Kasumi-1 (cell line): ENCODE results near the gene IL17RE.
A peak's percentile ranks its signal among the peaks of the same experiment; 100 is the strongest.
"Not testable (repeated sequence)": the region's sequence is repeated elsewhere in the genome, so short reads cannot be mapped to it uniquely, and the experiment has no call there.

Source experiments
- DNase-seq, 2 experiments: peaks; one replicate each; lab custom pipeline; 2025; lab: John Stamatoyannopoulos, UW

The IL17RE gene

DNA sequence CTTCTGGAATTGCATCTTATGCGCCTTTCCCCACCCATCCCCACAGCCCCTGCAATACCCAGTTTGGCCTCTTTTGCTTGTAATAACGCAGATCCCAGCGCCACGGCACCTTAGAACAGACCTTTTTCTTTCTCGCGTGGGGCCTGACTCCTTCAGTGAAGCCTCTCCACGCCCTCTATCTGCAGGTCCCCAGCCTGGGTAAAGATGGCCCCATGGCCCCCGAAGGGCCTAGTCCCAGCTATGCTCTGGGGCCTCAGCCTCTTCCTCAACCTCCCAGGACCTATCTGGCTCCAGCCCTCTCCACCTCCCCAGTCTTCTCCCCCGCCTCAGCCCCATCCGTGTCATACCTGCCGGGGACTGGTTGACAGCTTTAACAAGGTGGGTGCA, 31.6 kb downstream of the IL17RE start:
- DNase-seq, result peak in 1 of 2 experiments; percentile 49

DNA sequence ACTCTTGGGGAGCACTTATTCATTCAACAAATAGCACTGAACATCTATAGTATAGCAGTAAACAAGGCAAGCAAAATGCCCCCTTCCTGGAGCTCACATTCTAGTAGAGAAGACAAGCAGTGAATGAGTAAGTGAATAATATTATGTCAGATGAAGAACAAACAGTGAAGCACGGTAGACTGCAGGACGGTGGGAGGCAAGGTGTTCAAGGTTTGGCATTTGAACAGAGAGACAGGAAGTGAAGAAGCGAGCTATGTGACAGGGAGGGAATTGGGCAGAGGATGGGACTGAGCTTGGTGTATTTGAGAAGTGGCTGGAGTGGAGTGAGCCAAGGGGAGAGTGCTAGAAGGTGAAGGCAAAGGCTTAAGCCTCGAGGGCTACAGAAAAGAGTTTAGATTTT, 32.3 kb downstream of the IL17RE start:
- no peak for DNase-seq

DNA sequence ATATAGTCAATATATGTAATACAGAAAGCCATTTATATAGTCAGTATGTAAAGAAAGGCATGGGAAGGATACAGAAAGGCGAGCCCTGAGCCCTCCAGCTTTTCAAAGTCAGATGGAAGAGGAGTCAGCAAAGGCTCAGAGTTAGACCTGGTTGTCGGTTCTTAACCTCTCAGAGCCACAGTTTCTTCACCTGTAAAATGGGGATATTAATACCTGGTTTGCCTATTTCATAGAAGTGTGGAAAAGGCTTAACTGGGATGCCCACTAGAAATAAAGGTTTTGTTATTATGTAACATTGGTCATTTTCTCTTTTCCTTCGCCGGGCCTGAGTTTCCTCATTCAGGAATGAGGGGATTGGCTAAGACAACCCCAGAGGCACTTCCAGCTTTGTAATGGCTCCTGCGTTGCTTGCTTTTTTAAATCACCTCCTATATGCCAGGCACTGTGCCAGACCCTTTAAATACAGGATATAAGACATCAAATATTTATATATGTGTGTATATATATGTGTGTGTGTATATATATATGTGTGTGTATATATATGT, 33.4 kb downstream of the IL17RE start:
- no peak for DNase-seq

DNA sequence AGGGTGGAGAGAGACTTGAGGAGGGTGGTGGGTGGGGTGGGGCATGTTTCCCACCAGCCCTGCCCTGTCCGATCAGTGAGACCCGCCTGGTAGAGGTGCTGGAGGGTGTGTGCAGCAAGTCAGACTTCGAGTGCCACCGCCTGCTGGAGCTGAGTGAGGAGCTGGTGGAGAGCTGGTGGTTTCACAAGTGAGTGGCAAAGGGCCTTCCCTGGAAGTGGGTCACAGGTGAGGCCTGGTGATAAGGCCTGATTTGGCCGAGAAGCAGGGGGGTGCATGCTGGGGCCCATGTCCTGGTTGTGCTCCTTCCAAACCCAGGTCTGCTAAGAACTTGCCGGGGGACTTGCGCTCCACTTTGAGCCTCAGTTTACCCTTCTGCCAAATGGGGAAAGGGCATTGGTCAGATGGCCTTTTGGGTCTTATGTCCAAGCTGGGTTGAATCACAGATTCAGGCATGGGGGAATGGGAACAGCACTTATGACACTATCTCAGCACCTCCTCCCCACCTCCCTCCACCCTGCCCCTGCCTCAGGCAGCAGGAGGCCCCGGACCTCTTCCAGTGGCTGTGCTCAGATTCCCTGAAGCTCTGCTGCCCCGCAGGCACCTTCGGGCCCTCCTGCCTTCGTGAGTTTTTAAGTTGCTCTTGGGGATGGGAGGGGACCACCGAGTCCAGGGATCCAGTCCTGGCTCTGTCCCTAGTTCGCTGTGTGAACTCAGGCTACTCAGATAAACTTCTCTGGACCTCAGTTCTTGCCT, 35.0 kb downstream of the IL17RE start:
- DNase-seq, result no peak

DNA sequence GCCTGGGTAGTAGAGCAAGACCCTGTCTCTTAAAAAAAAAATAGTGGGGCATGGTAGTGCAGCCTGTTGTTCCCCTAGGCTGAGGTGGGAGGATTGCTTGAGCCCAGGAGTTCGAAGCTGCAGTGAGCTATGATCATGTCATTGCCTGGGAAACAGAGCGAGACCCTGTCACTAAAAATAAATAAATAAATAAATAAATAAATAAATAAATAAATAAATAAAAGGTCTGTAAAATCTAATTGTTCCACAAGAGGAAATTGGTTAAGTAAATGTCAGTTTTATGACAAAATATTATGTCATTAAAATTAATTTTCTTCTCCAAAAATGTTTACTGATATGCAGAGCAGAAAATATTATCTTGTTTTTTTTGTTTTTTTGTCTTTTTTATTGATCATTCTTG, 36.3 kb downstream of the IL17RE start:
- no peak for DNase-seq

DNA sequence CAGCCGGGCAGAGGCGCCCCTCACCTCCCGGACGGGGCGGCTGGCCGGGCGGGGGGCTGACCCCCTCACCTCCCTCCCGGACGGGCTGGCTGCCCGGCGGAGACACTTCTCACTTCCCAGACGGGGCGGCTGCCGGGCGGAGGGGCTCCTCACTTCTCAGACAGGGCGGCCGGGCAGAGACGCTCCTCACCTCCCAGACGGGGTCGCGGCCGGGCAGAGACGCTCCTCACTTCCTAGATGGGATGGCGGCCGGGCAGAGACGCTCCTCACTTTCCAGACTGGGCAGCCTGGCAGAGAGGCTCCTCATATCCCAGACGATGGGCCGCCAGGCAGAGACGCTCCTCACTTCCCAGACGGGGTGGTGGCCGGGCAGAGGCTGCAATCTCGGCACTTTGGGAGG, 37.3 kb downstream of the IL17RE start:
- not testable (repeated sequence) for DNase-seq

DNA sequence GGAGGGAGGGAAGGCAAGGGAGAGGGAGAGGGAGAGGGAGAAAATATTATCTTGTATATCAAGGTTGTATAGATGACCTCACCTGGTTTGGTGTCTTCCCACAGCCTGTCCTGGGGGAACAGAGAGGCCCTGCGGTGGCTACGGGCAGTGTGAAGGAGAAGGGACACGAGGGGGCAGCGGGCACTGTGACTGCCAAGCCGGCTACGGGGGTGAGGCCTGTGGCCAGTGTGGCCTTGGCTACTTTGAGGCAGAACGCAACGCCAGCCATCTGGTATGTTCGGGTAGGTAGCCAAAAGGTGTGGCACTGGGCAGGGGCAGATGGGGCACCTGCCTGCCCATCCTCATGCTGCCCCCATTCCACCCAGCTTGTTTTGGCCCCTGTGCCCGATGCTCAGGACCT, 38.1 kb downstream of the IL17RE start:
- no peak for DNase-seq

DNA sequence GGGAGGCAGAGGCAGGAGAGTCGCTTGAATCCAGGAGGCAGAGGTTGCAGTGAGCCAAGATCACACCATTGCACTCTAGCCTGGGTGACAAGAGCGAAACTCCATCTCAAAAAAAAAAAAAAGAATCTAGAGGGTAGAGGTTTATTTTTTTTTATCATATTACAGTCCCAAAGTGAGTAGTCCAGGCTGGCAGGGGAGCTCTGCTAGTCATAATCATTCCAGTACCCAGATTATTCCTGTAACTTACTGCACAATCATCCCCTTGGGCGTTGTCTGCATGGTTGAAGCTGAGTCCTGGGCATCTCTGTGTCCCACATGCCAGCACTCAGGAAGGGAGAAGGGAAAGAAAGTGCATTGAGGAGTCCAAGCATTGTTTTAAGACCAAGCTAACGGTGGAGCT, 39.5 kb downstream of the IL17RE start:
- no peak for DNase-seq

DNA sequence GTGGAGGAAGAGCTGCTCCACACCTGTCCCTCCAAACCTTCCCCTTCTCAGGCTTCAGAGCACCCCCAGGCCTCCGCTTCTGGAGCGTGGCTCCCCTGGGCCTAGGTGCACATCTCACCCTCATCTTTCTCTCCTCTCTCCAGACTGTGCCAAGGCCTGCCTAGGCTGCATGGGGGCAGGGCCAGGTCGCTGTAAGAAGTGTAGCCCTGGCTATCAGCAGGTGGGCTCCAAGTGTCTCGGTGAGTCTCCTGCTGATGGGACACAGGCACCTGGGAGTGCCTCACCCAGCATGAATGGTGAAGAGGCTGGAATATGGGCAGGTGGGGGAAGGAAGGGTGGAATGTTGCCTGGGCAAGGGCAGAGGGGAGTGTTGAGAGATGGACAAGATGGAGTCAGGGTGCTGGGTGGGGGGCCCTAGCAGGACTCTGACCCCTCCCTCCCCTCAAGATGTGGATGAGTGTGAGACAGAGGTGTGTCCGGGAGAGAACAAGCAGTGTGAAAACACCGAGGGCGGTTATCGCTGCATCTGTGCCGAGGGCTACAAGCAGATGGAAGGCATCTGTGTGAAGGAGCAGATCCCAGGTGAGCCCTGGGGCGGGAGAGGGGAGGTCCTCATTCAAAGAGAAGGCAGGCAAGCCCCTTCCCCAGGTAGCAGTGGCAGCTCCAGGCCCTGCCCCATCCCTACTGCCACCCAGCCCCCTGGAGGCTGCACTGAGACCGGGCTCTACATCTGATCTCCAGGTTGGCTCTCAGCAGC, 40.5 kb downstream of the IL17RE start:
- DNase-seq, result no peak

DNA sequence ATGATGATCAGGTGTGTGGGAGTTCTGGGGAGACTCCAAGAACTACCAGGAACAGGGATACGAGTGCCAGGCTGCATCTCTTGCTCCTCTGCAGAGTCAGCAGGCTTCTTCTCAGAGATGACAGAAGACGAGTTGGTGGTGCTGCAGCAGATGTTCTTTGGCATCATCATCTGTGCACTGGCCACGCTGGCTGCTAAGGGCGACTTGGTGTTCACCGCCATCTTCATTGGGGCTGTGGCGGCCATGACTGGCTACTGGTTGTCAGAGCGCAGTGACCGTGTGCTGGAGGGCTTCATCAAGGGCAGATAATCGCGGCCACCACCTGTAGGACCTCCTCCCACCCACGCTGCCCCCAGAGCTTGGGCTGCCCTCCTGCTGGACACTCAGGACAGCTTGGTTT, 41.6 kb downstream of the IL17RE start:
- no peak for DNase-seq

DNA sequence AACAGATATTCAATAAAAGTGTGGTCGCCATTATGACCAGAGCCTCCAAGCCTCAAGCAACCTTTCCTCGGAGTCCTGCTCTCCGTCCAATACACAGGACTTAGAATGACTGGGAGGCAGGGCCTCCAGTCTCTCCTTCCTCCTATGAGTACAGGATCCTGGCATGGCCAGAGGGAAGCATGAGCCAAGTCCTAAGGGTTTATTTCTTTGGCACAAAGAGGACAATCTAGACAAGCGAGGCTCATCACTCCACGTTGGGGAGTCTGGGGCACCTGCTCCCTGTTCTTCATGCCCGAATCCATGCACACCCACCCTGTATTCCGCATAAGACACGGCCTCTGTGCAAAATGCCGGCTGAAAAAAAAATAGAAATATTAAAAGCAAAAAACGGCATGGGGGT, 42.7 kb downstream of the IL17RE start:
- DNase-seq, result no peak

DNA sequence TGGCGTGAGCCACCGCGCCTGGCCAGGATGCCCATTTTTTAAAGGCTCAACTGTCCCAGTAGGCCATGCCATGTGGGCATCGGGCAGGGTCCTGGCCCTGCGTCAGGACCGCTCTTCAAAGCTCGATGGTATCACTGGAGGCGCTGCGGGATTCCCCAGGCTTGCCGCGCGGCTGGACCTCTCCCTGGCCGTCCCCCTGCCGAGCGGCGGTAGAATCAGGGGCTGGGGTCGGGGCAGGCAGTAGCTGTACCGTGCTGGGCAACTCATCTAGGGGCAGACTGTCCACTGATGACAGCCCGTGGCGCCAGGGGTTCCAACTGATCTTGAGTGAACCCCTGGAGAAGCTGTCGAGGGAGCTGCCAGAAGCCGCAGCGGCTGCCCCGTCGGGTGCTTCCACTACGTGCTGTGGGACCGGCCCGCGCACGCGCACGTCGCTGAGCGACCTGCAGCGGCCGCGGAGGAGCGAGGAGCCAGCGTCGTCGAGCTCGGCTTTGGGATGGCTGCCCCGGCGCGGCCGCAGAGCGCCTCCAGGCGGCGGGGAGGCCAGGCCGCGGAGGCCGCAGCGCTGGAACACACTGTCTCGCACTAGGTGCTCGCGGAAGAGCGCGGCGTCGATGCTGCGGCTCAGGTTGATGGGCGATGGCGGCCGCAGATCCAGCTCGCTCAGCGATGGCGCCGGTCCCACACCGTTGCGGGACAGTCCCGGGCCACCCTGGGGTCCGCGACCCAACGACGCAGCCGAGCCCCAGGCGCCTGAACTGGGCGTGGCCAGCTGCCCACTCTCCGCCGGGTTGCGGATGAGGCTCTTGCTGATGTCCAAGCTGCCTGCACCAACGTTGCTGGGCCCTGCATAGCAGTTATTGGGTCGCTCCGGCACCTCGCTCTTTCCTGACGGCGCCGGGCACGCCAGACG, 43.7 kb downstream of the IL17RE start:
- peak; percentile 85 to 87 for DNase-seq

DNA sequence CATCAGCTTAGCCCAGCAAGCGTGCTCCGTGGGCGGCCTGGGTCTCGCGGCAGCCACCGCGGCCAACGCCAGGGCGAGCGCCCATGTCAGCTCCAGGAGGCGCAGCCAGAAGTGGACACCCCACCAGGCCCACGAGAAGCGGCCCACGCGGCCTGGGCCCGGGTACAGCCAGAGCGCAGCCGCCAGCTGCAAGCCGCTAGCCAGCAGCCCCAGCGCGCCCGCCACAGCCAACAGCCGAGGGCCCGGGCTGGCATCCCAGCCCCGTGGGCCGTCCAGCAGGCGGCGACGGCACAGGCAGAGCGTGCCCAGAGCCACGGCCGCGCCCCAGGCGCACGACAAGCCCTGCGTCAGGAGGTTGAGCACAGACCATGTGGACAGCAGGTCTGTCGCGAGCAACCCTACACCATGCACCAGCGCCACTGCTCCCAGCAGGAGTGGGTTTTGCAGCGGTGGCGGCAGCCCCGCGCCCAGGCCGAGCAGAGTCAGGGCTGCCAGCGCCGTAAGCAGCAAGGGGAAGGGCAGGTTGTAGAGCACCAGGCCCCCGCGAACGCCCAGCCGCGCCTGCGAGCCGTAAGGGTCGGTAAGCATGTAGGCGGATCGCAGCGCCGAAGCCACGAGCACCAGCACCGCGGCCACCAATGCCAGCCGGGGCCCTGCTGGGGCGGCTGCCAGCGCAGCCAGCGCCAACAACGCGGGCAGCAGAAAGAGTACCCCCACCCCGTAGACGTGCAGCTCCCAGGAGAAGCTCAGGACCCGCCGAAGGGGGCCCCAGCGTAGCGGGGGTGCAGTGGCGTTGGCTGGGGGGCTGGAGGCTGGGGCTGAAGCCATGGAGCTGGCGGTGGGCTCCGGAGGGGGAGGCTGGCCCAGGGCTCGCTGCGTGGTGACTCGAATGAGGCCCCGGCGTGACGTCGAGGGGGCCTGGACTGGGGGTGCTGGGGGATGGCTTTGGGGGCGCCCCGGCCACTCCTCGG, 44.7 kb downstream of the IL17RE start:
- no peak for DNase-seq

DNA sequence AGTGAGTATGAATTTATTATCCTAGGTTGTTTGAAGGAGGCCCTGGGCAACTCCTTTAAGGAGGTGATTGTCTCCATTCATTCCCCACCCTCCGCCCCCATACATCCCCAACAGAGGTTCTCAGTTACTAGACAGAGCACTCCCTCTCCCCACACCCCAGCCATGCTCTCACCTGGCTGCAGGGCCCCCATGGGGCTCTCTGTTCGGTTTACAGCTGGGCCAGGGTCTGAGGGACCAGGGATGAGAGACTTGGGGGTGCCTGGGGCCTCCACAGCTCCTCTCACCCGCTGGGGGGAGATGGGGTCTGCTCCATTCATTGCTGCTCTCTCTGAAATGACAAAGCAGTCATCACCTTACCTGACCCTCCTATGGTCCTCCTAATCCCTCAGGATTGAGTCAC, 45.9 kb downstream of the IL17RE start:
- DNase-seq, result no peak

DNA sequence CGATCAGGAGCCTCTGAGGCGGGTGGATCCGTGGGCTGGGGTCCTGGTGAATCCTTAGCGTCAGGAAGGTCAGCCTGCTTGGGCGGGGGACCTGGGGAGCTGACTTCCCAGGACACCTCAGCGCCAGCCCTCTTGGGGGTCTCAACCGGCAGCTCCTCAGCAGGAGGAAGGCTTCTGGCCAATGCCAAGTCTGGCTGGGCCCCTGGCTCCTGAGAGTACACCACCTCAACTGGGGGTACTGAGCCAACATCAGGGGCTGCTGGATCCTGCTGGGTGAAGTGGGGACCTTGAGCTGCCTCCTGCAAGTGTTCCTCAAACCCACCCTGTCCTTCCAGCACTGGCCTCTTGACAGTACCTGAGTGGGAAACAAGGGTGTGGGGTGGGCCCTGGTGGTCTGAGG, 46.5 kb downstream of the IL17RE start:
- DNase-seq, result no peak

DNA sequence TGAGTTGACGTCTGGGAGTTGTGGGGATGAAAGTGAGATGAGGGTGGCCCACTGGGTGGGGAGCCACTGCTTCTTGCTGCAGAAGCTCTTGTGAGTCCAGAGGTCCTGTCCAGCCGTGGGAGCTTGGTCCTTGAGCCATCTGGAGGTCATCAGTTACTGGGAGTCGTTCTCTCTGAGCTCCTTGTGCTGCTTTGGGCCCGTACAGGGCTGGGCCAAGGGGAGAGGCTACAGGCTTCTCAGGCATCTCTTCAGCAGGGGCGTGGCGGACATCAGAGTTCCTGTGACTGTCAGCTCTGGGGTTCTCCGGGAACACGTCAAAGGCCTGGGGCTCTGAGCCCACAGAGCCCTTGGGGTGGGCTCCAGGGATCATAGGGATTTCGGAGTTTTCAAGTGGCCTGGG, 47.0 kb downstream of the IL17RE start:
- DNase-seq, result no peak

DNA sequence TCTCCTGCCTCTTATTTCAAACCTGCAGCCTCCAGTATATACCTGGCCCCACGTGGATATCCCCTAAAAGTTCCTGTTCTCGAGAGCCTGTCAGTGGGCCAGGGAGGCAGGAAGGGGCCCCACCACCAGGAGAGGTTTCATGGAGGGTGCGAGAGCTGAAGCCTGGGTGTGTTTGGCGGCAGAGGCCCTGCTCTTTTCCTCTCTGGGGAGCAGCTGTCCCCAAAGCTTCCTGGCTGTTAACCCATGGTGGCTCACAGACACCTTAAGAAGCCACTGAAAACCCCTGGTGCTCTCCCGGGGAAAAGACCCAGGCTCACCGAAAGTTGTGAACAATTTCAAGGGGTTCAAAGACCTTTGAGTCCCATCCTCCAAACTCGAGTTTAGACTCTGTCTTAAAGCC, 48.5 kb downstream of the IL17RE start:
- DNase-seq, result peak; percentile 37 to 43

DNA sequence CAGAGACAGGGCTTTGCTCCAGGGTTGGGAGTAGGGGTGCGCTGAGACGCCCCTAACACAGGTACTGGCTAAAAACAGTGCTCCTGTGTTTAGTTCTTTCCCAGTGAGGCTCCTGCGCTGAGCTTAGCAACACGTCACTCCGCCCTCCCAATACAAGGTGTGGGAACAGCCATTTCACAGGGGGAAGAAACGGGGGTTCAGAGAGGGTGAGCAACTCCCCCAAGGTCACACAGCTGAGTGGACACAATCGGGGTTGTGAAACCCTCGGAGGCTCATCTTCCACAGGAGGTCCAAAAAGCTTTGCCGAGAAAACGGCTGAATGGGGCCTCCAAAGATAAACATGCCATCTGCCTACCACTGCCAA, 48.9 kb downstream of the IL17RE start:
- no peak for DNase-seq

DNA sequence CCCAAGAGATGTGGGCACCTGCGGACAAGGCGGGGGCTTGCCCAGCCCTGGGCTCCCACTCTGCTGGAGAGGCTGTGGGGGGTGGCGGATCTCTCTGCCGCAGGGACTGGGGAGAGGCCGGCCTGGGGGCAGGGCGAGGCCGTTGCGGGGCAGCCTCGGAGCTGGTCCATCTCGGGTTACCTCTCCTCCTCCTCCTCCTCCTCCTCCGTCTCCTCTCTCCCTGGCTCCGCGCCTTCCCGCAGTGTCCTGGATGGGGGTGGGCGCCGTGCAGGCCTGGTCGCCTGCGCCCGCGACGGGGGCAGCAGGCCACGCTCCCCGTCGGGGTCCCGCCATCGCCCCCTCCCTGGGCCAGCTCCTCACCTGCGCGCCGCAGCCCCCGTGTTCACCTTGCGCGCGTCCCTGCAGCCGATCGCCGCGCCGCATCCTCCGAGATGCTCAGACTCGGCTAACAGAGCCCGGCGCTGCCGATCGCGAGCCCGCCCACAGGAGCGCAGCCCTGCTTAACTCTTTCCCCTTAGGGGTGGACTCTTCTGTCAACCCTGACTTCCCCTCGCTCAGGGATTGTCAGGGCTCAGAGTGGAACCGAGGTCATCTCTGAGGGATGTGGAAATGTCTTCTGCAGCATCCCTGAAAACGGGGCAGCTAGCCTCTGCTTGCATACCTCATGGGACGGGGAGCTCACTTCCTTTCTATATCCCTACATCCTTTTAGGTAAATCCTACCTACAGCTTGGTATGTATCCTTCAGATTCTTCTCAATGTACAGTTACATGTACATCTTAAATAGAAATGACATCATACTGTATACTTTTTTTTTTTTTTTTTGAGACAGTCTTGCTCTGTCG, 49.5 kb downstream of the IL17RE start, which contains the start of gene PRRT3:
Gene PRRT3, minus strand, starts transcription at position 447 of the 844 bp plus-strand sequence. CDS start 2,293 bp downstream, outside the sequence.
- peak; percentile 50 to 75 for DNase-seq

DNA sequence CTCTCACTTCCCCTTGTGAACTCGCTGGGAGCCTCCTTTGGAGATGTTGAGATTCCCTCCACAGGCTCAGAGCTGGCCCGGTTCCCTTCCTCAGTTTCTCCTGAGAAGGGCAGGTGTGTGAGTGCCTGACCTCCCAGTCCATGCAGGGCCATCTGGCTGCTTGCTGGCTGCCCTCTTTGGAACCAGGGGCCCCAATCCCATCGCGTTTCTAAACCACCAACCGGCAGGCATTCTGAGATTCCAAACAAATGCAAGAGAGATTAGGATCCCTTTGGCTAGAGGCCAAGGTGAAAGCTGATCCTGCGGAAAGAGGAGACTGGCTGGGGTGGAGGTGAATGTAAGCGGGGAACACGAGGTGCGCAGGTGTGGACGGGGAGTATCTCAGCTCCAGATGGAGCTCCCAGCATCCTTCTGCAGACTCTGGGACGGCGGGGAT, 52.4 kb downstream of the IL17RE start:
- no peak for DNase-seq
